HCT116 (cell line): Measurements from ENCODE around the gene GOLPH3L. TPM values are rescaled to one million over a fixed set of nuclear protein-coding genes. Genes with fewer than 3 reads are reported as not detected.

Experiments
- ATAC-seq: fragments of 200-7000 bp; cut with Tn5 transposase; 2 replicates; pipeline ENCODE4 v1.9.1; 2020; ENCODE audit warnings: mild to moderate bottlenecking, moderate library complexity
- BruUV-seq: library from RNA; stranded (reverse); fragments of 400-500 nt; replicated peaks from 2 replicates; lab custom pipeline; 2021; lab: Mats Ljungman, UMichigan
- CTCF ChIA-PET: fragments of 300-600 bp; sonication (Branson Sonifier 250); formaldehyde crosslinking; loops from one replicate; lab custom pipeline; 2021; ENCODE audit warnings: antibody characterized with exemption; lab: Charles Lee
- POLR2A ChIA-PET: fragments of 300-600, 350-600 bp; sonication (Branson Sonifier 250); formaldehyde crosslinking; loops from one replicate; lab custom pipeline; 2021; ENCODE audit warnings: antibody characterized with exemption; lab: Charles Lee
- RAD21 ChIA-PET, 2 experiments: fragments of 300-600 bp; sonication (Branson Sonifier 250); formaldehyde crosslinking; loops; one replicate each; lab custom pipeline; 2023; ENCODE audit warnings: low total read pairs in 2 of 2; ENCODE audit not compliant: uncharacterized antibody in 2 of 2, unreplicated experiment in 2 of 2, low non-redundant PET in 1 of 2; lab: Charles Lee
- DNase-seq: peaks from one replicate; pipeline ENCODE4 v3.0.0-alpha.2; 2010; ENCODE audit warnings: low read depth, low spot score
- H2AFZ ChIP-seq: fragments of 200-600 bp; shearing (Covaris generic), sonication (generic); 2 replicates; pipeline ENCODE4 v1.6.1; 2017; ENCODE audit warnings: low read depth, mixed run types, mixed read lengths, antibody characterized with exemption, low read length; ENCODE audit not compliant: poor library complexity, severe bottlenecking
- H3K27ac ChIP-seq: 2 replicates; pipeline ENCODE4 v1.5.1; 2012; ENCODE audit warnings: low read depth, low read length
- H3K27me3 ChIP-seq: fragments of 200-600 bp; sonication (generic); 2 replicates; pipeline ENCODE4 v1.6.1; 2016; ENCODE audit warnings: mixed run types, low read length, mixed read lengths; ENCODE audit not compliant: insufficient read depth
- H3K36me3 ChIP-seq, 2 experiments: fragments of 200-500 bp in 1 of 2; fragments of 200-600 bp in 1 of 2; sonication (Bioruptor generic) in 1 of 2; sonication (generic) in 1 of 2; 2 replicates each; pipeline versions ENCODE4 v1.5.1 to v1.6.1; 2014 to 2016; ENCODE audit warnings: low read length in 2 of 2, inconsistent platforms in 1 of 2, mixed read lengths in 1 of 2, mixed run types in 1 of 2; ENCODE audit not compliant: insufficient read depth in 2 of 2, control insufficient read depth in 1 of 2
- H3K4me1 ChIP-seq, 2 experiments: fragments of 200-600 bp in 1 of 2; sonication (generic) in 1 of 2; 2 replicates each; pipeline versions ENCODE4 v1.5.1 to v1.6.1; 2012 to 2017; ENCODE audit warnings: low read length in 2 of 2, inconsistent platforms in 1 of 2, mild to moderate bottlenecking in 1 of 2, mixed read lengths in 1 of 2, mixed run types in 1 of 2, moderate library complexity in 1 of 2; ENCODE audit not compliant: insufficient read depth in 2 of 2, control insufficient read depth in 1 of 2
- H3K4me2 ChIP-seq: fragments of 200-600 bp; sonication (generic); 2 replicates; pipeline ENCODE4 v1.6.1; 2017; ENCODE audit warnings: mixed run types, low read length, mixed read lengths
- H3K4me3 ChIP-seq, 2 experiments: fragments of 200-600 bp in 1 of 2; sonication (generic) in 1 of 2; replicated peaks in 1 of 2; 2 replicates each; pipeline ENCODE4 v1.5.1; 2011 to 2016; ENCODE audit warnings: low read length in 2 of 2, control low read depth in 1 of 2, low read depth in 1 of 2, mild to moderate bottlenecking in 1 of 2, mixed read lengths in 1 of 2, mixed run types in 1 of 2
- H3K79me2 ChIP-seq: fragments of 200-600 bp; sonication (generic); 2 replicates; pipeline ENCODE4 v1.6.1; 2017; ENCODE audit warnings: mild to moderate bottlenecking, mixed run types, low read length, moderate library complexity, mixed read lengths; ENCODE audit not compliant: insufficient read depth
- H3K9ac ChIP-seq: fragments of 200-600 bp; sonication (generic); 2 replicates; pipeline ENCODE4 v1.6.1; 2016; ENCODE audit warnings: low read length, mixed read lengths
- H3K9me2 ChIP-seq: fragments of 200-600 bp; sonication (generic), shearing (Covaris generic); 2 replicates; pipeline ENCODE4 v1.6.1; 2017; ENCODE audit warnings: mixed run types, mild to moderate bottlenecking, moderate library complexity; ENCODE audit not compliant: insufficient read depth
- H3K9me3 ChIP-seq, 2 experiments: fragments of 200-500 bp in 1 of 2; fragments of 200-600 bp in 1 of 2; sonication (Bioruptor generic) in 1 of 2; sonication (generic) in 1 of 2; 2 replicates each; pipeline ENCODE4 v1.6.1; 2014 to 2017; ENCODE audit warnings: low read length in 2 of 2, mixed read lengths in 2 of 2, inconsistent platforms in 1 of 2, low read depth in 1 of 2, mild to moderate bottlenecking in 1 of 2, mixed run types in 1 of 2, moderate library complexity in 1 of 2; ENCODE audit not compliant: control insufficient read depth in 1 of 2, insufficient read depth in 1 of 2
- H4K20me1 ChIP-seq: fragments of 200-600 bp; sonication (generic), shearing (Covaris generic); 2 replicates; pipeline ENCODE4 v1.6.1; 2017; ENCODE audit warnings: mixed run types, mild to moderate bottlenecking, moderate library complexity; ENCODE audit not compliant: insufficient read depth
- CBX3 ChIP-seq: IDR thresholded peaks from 2 replicates; pipeline ENCODE4 v1.6.1; 2012; ENCODE audit warnings: low read depth
- CEBPB ChIP-seq: IDR thresholded peaks from 2 replicates; pipeline ENCODE4 v1.6.1; 2012; ENCODE audit warnings: low read depth
- CTCF ChIP-seq, 3 experiments: fragments of 200-600 bp in 1 of 3; sonication (generic) in 1 of 3; IDR thresholded peaks in 2 of 3; conservative IDR thresholded peaks in 1 of 3; 2 replicates each; pipeline ENCODE4 v1.5.1; 2012 to 2017; ENCODE audit warnings: low read depth in 2 of 3, low read length in 2 of 3, antibody characterized with exemption in 1 of 3, borderline replicate concordance in 1 of 3, control low read depth in 1 of 3, mild to moderate bottlenecking in 1 of 3, mixed read lengths in 1 of 3, mixed run types in 1 of 3, moderate library complexity in 1 of 3; ENCODE audit not compliant: insufficient read depth in 1 of 3
- EGR1 ChIP-seq: IDR thresholded peaks from 2 replicates; pipeline ENCODE4 v1.6.1; 2012; ENCODE audit warnings: low read depth
- ELF1 ChIP-seq: IDR thresholded peaks from 2 replicates; pipeline ENCODE4 v1.6.1; 2012; ENCODE audit warnings: low read depth, borderline replicate concordance
- EZH2 ChIP-seq: fragments of 200-600 bp; sonication (generic); IDR thresholded peaks from 2 replicates; pipeline ENCODE4 v1.6.1; 2017; ENCODE audit warnings: antibody characterized with exemption, mixed run types
- EZH2phosphoT487 ChIP-seq: fragments of 200-600 bp; IDR thresholded peaks from 2 replicates; pipeline ENCODE4 v1.6.1; 2018; ENCODE audit warnings: antibody characterized with exemption, borderline replicate concordance
- FOSL1 ChIP-seq: IDR thresholded peaks from 2 replicates; pipeline ENCODE4 v1.6.1; 2012; ENCODE audit warnings: low read depth
- MAX ChIP-seq: IDR thresholded peaks from 2 replicates; pipeline ENCODE4 v1.6.1; 2012
- POLR2A ChIP-seq: IDR thresholded peaks from 2 replicates; pipeline ENCODE4 v1.7.0; 2011; ENCODE audit warnings: borderline replicate concordance; ENCODE audit not compliant: insufficient read depth, insufficient read length; ENCODE audit errors: extremely low read depth
- POLR2AphosphoS5 ChIP-seq: IDR thresholded peaks from 2 replicates; pipeline ENCODE4 v1.6.1; 2011; ENCODE audit warnings: mild to moderate bottlenecking, low read depth, low read length, moderate library complexity
- RAD21 ChIP-seq: IDR thresholded peaks from 2 replicates; pipeline ENCODE4 v1.6.1; 2012; ENCODE audit warnings: low read depth, mild to moderate bottlenecking
- REST ChIP-seq: IDR thresholded peaks from 2 replicates; pipeline ENCODE4 v1.6.1; 2012; ENCODE audit warnings: low read depth
- SIN3A ChIP-seq: IDR thresholded peaks from 2 replicates; pipeline ENCODE4 v1.6.1; 2012; ENCODE audit warnings: low read depth
- SP1 ChIP-seq: IDR thresholded peaks from 2 replicates; pipeline ENCODE4 v1.6.1; 2012; ENCODE audit warnings: low read depth
- SRF ChIP-seq: IDR thresholded peaks from 2 replicates; pipeline ENCODE4 v1.6.1; 2012; ENCODE audit warnings: low read depth
- TCF7L2 ChIP-seq: IDR thresholded peaks from 2 replicates; pipeline ENCODE4 v1.7.0; 2011; ENCODE audit warnings: borderline replicate concordance, inconsistent platforms; ENCODE audit not compliant: insufficient read depth, insufficient read length; ENCODE audit errors: extremely low read depth
- ZBTB33 ChIP-seq: IDR thresholded peaks from 2 replicates; pipeline ENCODE4 v1.6.1; 2011; ENCODE audit warnings: mild to moderate bottlenecking, low read length, moderate library complexity; ENCODE audit not compliant: insufficient replicate concordance; ENCODE audit errors: extremely low read depth
- ZFX ChIP-seq: fragments of 450-650 bp; IDR thresholded peaks from 2 replicates; pipeline ENCODE4 v1.6.1; 2017
- ZNF274 ChIP-seq: fragments of 200-500 bp; sonication (Bioruptor generic); IDR thresholded peaks from 2 replicates; pipeline ENCODE4 v1.6.1; 2014; ENCODE audit warnings: mild to moderate bottlenecking, low read depth, low read length, inconsistent platforms
- intact Hi-C: fragments of 100-400 bp; cut with micrococcal nuclease; formaldehyde crosslinking; loops from 2 replicates; pipeline ENCODE4 v1.10.0; 2022
- total RNA-seq: library from RNA; stranded (reverse); gene quantifications from one replicate; pipeline ENCODE4 v1.2.1, GENCODE V29; 2021; ENCODE audit not compliant: unreplicated experiment

GOLPH3L gene
- total RNA-seq, 1 experiment from 2014 or later, result 28.0 TPM

GRCh38 chr1:150686275-150686674 lies 10.7 kb downstream of the GOLPH3L start (continued):
- TF ChIP-seq ELF1, result no peak
- no peak for TF ChIP-seq MAX
- no peak for TF ChIP-seq TCF7L2

- Histone ChIP-seq H2AFZ (no peak overlapping the region), H3K9me3 (no peaks in the 10 kb centered on the region), H3K4me2 (no peak overlapping the region), H3K4me3 (no peak overlapping the region), H3K9ac (no peak overlapping the region), H3K4me1 (no peaks in the 10 kb centered on the region), H3K9me2 (no peaks in the 10 kb centered on the region), H3K27me3 (no peaks in the 10 kb centered on the region), H4K20me1 (no peaks in the 10 kb centered on the region), H3K36me3 (peaks cover 3 to 10% of the 10 kb centered on the region in 2 experiments; a peak in 2 of 4 replicates), H3K79me2 (no peaks in the 10 kb centered on the region), H3K27ac (no peak overlapping the region)
- RAD21 ChIA-PET, result no interaction called here
- intact Hi-C loops, result no loop called here
- no peak for ATAC-seq
- CTCF ChIA-PET, result no interaction called here
- no TSS peak for BruUV-seq
- no peak for DNase-seq
- POLR2A ChIA-PET, result interaction anchor here (0.8 kb wide), 1 partner anchor 56 kb away, joined by 3 read pairs; no protein-coding TSS in a partner anchor
- TF ChIP-seq SIN3A, result no peak
- no peak for TF ChIP-seq EZH2
- no peak for TF ChIP-seq SP1
- no peak for TF ChIP-seq ZBTB33
- no peak for TF ChIP-seq FOSL1
- no peak for TF ChIP-seq REST
- TF ChIP-seq CTCF (IDR thresholded peaks at IDR 0.05 in 2 of 3, conservative IDR thresholded peaks at IDR 0.05 in 1 of 3; ENCODE audit: borderline replicate concordance in 1 of 3, insufficient read depth in 1 of 3, low read depth in 2 of 3, low read length in 2 of 3), result no peak
- no peak for TF ChIP-seq CBX3
- TF ChIP-seq EGR1, result no peak
- TF ChIP-seq EZH2phosphoT487, result no peak
- no peak for TF ChIP-seq POLR2A
- no peak for TF ChIP-seq TCF7L2
- TF ChIP-seq CEBPB, result no peak
- no peak for TF ChIP-seq ZNF274
- TF ChIP-seq SRF, result no peak
- TF ChIP-seq RAD21, result no peak
- TF ChIP-seq ZFX, result no peak
- no peak for TF ChIP-seq POLR2AphosphoS5
Observed at GRCh38 chr1:150683914-150684313, 13.0 kb downstream of the GOLPH3L start.
